GM21737 (cell line): ENCODE results near the gene SPEM1.

ENCODE experiments used
- ATAC-seq: cut with Tn5 transposase; IDR thresholded peaks from one replicate; pipeline ENCODE4 v1.9.1; 2021; ENCODE audit warnings: mild to moderate bottlenecking, moderate library complexity; ENCODE audit not compliant: unreplicated experiment

Gene SPEM1

DNA sequence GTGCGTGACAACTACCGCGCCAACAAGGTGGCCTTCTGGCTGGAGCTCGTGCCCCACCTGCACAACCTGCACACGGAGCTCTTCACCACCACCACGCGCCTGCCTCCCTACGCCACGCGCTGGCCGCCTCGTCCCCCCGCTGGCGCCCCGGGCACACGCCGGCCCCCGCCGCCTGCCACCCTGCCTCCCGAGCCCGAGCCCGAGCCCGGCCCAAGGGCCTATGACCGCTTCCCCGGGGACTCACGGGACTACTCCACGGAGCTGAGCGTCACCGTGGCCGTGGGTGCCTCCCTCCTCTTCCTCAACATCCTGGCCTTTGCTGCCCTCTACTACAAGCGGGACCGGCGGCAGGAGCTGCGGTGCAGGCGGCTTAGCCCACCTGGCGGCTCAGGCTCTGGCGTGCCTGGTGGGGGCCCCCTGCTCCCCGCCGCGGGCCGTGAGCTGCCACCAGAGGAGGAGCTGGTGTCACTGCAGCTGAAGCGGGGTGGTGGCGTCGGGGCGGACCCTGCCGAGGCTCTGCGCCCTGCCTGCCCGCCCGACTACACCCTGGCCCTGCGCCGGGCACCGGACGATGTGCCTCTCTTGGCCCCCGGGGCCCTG is 3.0 kb upstream of the SPEM1 start:
- no peak for ATAC-seq

DNA sequence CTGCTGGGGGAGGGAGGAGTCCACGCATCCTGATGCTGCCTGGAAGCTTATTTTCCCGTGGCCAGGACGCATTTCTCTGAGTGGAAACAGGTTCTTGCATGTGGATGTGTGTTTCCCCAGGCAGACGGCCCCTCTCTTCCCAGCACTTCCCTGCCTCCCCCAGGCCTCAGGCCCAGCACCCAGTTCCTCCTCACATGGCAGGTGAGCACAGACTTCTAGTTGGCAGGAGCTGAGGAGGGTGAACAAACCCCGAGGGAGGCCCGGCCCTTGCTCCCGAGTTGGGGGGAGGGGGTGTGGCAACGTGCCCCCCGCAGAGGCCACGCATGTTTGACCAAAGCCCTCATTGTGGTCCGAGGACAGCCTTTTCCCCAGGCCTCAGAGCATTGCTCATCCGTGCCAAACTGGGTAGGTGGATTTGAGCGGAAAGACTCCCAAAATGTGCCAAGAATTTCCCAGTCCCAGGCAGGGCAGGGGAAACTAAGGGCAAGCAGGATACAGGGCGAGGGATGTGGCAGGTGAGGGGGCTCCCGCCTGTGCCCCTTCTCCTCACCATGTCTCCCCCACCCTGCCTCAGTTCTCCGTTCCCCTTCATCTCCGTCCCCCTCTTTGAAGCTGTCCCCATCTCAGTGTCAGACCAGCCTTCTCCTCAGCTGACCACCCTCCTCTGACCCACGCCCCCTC is 1.5 kb upstream of the SPEM1 start:
- no peak for ATAC-seq

- ATAC-seq: no peak
Measured at GRCh38 chr17:7421186-7421585, 1.1 kb downstream of the SPEM1 start.

DNA sequence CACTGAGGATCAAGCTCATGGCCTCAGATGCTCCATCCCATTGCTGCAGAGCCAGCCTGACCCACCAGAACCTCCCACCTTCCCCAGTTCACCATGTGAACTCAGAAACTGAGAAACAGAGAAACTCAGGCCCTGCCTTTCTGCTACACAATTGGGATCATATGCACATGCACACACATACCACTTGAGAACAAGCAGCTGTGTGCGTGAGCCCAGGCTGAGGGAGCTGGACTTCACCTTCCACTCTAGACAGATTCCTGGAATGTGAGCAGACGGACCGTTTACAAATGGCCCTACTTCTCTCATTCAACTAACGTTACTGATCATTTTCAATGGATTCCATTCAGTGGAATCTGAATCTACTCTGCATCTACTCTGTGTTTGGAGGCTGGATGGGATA is 3.6 kb downstream of the SPEM1 start:
- ATAC-seq: no peak

DNA sequence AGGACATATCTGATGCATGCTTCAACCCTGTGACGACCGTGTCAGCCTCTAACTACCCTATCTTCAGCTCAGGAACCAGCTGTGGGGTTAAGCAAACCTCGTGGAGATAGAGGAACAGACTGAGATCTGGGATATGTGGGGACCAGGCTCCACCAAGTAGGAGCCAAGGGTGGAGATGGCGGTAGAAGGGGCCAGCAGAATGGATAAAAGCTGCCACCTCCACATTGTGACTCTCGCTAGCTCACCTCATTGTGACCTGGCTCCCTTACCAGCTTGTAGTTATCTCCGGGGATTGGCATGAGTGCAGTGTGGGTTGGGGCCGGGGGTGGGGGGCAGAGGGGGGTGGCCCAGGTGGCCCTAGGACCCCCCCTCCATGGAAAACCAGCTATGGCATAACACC is 5.2 kb downstream of the SPEM1 start, which contains the start of gene SPEM2:
Gene SPEM2, plus strand, starts transcription at position 301 of the 400 bp plus-strand sequence. Its CDS starts 73 bp downstream, at position 374.
- no peak for ATAC-seq

- no peak for ATAC-seq
Measured at GRCh38 chr17:7425756-7426155, 5.6 kb downstream of the SPEM1 start.

- no peak for ATAC-seq
Measured at GRCh38 chr17:7426203-7426863, 6.2 kb downstream of the SPEM1 start.

DNA sequence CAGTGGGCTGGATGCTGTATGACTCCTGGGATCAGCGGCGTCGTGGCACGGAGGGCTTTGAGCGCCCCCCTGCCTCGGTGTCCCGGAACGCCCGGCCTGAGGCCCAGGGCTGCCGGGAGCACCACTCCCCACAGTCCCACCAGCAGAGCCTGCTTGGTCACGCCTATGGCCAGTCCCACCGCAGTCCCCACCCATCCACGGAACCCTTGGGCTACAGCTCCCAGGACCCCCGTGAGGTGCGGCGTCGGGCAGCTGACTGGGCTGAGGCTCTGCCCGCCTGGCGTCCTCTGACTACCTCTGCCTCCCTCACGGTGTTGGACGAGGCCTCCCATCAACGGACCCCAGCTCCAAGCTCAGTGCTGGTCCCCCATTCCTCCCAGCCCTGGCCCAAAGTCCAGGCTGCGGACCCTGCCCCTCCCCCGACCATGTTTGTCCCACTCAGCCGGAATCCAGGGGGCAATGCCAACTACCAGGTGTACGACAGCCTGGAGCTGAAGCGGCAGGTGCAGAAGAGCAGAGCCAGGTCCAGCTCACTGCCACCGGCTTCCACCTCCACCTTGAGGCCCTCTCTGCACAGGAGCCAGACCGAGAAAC is 6.9 kb downstream of the SPEM1 start:
- ATAC-seq: no peak

DNA sequence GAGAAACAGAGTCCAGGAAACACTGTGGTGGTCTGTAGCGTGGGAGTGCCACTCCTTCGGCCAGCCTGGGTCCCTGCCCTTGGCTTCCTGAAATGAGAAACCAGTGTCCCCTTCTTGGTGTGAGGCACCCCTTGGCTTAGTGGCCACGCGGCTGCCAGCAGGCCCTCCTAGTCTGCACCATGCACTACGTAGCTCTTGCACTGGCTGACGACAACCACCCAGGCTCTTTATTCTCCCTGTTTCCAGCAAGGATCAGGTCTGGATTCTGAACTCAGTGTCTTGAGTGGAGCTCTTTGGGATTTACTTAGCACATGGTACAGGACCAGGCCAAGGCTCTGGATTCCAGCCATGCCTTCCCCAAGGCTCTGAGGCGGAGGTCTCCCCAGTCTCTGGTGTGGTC is 7.4 kb downstream of the SPEM1 start:
- ATAC-seq: no peak

- ATAC-seq: no peak
Measured at GRCh38 chr17:7428557-7428956, 8.4 kb downstream of the SPEM1 start, which contains the start of gene SPEM3. Gene SPEM3 (plus strand): TSS chr17:7428857. CDS start chr17:7428903, 46 bp downstream.

GRCh38 chr17:7429722-7430121 is 9.6 kb downstream of the SPEM1 start:
- no peak for ATAC-seq

DNA sequence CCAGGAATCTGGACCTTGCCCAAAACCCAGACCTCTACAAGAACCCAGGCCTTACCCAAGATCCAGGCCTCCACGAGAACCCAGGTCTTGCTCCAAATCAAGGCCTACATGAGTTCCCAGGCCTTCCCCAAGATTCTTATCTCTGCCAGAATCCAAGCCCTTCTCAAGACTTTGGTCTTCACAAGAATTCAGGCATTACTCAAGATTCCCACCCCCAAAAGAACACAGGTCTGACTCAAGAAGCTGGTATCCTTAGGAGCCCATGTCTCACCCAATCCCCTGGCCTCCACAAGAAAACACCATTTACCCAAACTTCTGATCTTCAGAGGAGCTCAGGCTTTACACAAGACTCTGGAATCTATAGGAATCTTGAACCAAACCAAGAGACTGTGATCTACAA is 11.1 kb downstream of the SPEM1 start:
- no peak for ATAC-seq

DNA sequence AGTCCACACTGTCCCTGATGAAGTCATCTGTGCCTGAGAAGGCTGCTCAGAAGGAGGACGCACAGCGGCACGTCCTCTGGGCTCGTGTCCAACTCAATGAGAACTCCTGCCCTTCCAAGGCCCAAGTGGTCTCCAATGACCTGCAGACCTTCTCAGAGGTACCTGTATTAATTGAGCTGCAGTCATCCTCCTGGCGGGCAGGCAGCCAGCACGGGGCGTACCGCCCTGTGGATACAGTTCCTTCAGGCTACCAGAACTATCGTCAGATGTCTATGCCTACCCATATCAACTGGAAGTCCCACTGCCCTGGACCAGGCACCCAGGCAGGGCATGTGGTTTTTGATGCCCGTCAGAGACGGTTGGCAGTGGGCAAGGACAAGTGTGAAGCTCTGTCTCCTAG is 12.2 kb downstream of the SPEM1 start:
- ATAC-seq: no peak

DNA sequence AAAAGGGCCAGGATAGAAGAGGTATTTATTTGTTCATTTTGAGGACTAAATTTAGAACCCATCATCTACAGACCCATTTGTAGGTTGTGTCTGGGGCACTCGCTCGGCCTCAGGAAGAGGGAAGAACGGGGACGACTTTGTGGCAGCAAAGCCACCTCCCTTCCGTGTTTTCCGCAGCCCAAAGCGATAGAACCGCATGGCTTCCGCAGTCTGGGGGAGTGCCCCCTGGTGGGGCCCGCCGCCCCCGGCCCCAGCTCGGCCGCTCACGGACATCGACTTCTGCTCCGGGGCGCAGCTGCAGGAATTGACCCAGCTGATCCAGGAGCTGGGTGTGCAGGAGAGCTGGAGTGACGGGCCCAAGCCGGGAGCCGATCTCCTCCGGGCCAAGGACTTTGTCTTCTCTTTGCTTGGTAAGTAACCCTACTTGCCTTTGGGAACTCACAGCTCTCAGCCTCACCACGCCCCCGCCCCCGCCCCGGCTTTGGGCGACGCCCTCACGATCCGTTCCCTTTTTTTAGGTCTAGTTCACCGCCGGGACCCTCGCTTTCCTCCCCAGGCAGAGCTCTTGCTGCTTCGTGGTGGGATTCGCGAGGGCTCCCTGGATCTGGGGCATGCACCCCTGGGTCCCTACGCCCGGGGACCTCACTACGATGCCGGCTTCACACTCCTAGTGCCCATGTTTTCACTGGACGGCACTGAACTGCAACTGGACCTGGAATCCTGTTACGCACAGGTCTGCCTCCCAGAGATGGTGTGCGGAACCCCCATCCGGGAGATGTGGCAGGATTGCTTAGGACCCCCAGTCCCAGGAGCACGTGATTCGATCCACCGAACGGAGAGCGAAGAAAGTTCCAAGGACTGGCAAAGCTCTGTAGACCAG is 15.8 kb downstream of the SPEM1 start:
- ATAC-seq: peak; percentile 24

DNA sequence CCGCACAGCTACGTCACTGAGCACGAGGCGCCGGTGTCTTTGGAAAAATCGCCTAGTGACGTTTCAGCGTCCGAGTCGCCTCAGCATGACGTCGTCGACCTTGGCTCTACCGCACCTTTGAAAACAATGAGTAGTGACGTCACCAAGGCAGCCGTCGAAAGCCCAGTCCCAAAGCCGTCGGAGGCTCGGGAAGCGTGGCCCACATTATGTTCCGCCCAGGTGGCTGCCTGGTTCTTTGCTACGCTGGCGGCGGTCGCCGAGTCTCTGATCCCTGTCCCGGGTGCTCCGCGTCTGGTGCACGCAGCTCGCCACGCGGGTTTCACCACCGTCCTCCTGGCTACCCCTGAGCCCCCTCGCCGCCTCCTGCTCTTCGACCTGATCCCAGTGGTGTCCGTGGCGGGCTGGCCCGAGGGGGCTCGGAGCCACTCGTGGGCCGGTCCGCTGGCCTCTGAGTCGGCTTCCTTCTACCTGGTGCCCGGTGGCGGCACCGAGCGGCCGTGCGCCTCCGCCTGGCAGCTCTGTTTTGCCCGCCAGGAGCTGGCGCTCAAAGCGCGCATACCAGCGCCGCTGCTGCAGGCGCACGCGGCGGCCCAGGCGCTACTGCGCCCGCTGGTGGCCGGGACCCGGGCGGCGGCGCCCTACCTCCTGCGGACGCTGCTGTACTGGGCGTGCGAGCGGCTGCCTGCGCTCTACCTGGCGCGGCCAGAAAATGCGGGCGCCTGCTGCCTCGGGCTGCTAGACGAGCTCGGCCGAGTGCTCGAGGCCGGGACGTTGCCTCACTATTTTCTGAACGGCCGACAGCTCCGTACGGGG is 16.6 kb downstream of the SPEM1 start:
- peak; percentile 31 for ATAC-seq

DNA sequence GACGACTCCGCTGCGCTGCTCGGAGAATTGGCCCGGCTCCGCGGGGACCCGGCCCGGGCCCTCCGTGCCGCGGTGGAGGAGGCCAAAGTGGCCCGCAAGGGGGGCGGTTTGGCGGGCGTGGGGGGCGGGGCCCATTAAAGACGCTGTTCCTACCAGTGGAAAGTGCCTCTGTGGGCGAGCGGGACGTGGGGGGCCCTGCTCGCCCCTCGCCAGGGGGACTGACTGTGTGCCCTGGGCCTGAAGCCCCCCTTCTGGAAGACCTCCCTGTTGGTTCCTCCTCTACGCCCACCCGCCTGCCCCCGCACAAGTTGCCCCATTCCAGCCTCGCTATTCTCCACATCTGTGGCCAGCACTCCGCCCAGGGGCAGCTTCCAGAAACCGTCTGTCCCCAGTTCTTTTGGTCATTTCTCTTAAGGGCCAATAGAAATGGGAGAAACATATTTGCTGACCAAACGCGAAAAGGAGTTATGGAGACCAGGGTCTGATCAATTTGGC is 17.3 kb downstream of the SPEM1 start:
- ATAC-seq: no peak

DNA sequence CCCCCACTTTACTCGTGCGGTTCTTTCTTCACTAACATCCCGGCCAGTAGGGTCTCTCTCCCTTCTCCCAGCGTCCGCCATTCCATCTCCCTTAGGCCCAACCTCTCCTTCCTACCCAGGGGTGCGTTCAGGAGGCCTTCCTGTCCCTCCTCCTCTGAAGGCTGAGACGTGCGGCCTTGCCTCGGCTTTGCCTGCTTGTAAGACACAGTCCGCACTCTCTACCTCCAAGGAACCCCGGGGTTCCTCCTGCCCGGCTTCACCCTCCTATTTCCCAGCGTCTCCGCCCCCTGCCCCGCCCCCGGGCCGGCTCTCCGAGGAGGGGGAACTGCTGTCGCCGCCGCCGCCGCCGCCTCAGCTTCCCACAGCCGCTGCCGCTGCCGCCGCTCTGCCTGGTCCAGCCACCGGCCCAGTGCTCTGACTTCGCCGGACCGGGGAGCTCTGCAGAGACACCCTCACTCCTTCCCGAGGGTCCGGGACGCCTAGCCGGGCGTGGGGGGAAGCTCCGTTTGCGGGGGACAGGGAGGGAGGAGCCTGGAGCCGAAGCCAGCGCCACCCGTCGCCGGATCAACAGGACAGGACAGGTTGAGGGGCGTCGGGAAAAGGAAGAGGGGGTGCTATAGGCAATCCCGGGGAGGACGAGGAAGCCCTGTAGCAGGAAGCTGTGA is 18.0 kb downstream of the SPEM1 start:
- no peak for ATAC-seq

DNA sequence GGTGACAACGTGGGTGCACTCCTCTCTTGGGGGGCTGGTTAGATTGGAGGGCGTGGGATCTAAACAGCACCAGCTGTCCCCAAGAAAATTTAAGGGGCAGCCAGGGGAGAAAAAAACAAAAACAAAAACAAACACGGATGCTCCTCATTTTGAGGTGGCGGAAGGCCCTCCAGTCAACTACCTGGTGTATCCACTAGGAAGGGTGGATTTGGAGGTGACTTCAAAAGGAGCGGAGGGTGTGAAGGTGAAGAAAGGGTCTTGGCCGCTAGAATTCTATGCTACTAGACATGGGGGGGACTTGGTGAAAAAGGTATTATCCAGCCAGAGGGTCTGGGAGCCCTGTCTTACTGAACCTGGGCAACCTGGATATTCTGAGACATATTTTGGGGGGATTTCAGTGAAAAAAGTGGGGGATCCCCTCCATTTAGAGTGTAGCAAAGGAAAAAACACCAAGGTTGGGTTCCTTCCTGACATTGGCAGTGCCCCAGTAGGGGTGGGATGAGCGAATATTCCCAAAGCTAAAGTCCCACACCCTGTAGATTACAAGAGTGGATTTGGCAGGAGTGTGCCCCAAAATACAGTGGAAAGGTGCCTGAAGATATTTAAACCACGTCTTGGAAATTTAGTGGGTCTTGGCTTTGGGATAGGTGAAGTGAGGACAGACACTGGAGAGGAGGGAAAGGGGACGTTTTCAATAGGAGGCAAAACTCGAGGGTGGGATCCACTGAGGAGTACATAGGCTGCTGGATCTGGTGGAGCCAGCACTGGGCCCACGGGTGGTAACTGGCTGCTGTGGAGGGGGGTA is 18.7 kb downstream of the SPEM1 start:
- no peak for ATAC-seq
